Measurements from ENCODE around the gene KCNK1.
"Not testable (repeated sequence)": the region's sequence is repeated elsewhere in the genome, so short reads cannot be mapped to it uniquely, and the experiment has no call there.

Gene KCNK1

DNA sequence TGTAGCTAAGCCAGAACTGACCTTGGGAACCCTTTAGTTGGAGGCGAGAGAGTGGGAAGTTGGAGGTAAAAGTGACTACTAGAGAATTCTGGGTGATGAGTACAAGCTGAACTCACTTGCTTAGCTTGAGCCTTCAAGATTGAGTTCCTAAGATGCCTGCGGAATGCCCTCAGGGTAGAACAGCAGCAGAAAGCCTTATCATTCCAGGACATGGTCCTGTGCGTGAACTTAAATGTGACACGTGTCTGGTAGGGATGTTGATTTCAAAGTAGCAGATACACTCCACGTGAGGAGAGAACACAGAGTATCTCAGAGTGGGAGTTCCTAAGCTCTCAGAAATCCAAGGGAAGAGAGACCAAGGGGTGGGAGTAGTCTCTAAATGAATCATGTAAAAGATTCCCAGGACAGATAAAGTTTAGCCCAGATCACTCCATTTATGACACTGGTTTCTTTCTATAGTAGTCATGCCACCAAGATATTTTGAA lies 60.1 kb downstream of the KCNK1 start:
- DNase-seq (ENCODE audit: low read depth) = no peak

GRCh38 chr1:233675446-233675845 lies 61.5 kb downstream of the KCNK1 start:
- H3K4me3 ChIP-seq (ENCODE audit: low read length) = no peak overlapping the region
- TF ChIP-seq, protein P1, sequence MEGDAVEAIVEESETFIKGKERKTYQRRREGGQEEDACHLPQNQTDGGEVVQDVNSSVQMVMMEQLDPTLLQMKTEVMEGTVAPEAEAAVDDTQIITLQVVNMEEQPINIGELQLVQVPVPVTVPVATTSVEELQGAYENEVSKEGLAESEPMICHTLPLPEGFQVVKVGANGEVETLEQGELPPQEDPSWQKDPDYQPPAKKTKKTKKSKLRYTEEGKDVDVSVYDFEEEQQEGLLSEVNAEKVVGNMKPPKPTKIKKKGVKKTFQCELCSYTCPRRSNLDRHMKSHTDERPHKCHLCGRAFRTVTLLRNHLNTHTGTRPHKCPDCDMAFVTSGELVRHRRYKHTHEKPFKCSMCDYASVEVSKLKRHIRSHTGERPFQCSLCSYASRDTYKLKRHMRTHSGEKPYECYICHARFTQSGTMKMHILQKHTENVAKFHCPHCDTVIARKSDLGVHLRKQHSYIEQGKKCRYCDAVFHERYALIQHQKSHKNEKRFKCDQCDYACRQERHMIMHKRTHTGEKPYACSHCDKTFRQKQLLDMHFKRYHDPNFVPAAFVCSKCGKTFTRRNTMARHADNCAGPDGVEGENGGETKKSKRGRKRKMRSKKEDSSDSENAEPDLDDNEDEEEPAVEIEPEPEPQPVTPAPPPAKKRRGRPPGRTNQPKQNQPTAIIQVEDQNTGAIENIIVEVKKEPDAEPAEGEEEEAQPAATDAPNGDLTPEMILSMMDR (conservative IDR thresholded peaks at IDR 0.05; ENCODE audit: low read length) = no peak
- no peak for DNase-seq (ENCODE audit: low read depth)

More for the DNA sequence above, 60.1 kb downstream of the KCNK1 start:
- TF ChIP-seq, protein P1 (conservative IDR thresholded peaks at IDR 0.05; ENCODE audit: low read length) = no peak
- no peak overlapping the region for H3K4me3 ChIP-seq (ENCODE audit: low read length)

- TF ChIP-seq, protein P1 (conservative IDR thresholded peaks at IDR 0.05; ENCODE audit: low read length) = no peak
- no peak overlapping the region for H3K4me3 ChIP-seq (ENCODE audit: low read length)
- DNase-seq (ENCODE audit: low read depth) = no peak
Measured at GRCh38 chr1:233675893-233676292, 62.0 kb downstream of the KCNK1 start.

DNA sequence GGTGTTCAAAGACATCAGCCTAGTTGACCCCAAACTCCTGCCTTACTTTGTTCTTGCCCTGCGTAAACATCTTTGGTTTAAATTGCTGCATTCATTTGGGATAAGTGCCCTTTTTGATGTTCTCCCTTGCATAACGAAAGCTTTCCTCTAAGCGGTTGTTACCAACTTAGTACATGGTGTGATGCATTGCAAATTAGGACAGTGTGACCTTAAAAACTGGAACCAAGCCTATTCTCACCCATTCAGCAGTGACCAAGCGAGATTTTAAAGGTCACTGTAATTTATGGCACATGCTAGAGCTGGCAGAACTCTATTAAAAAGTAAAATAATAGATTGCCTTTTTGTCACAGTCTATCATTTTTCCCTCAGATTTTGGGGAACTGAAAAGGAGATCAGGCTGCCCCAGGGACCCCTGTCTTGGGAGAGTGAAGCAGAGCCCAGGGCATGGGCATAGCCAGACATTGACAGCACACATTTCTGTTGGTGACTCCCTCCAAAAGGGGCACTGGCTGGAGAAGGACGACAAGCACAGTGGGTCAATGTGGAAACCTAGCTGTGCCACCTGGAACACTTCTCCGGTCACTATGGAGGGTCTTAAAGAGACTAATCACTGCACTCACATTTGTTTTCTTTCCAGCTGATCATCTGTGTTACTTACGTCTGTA lies 63.9 kb downstream of the KCNK1 start:
- no peak overlapping the region for H3K4me3 ChIP-seq (ENCODE audit: low read length)
- TF ChIP-seq, protein P1 (conservative IDR thresholded peaks at IDR 0.05; ENCODE audit: low read length) = no peak
- no peak for DNase-seq (ENCODE audit: low read depth)

GRCh38 chr1:233679030-233679429 lies 65.1 kb downstream of the KCNK1 start:
- no peak for DNase-seq (ENCODE audit: low read depth)
- TF ChIP-seq, protein P1 (conservative IDR thresholded peaks at IDR 0.05; ENCODE audit: low read length) = no peak
- H3K4me3 ChIP-seq (ENCODE audit: low read length) = no peak overlapping the region

GRCh38 chr1:233679591-233680373 lies 65.9 kb downstream of the KCNK1 start:
- TF ChIP-seq, protein P1 (conservative IDR thresholded peaks at IDR 0.05; ENCODE audit: low read length) = no peak
- H3K4me3 ChIP-seq (ENCODE audit: low read length) = no peak overlapping the region
- no peak for DNase-seq (ENCODE audit: low read depth)

DNA sequence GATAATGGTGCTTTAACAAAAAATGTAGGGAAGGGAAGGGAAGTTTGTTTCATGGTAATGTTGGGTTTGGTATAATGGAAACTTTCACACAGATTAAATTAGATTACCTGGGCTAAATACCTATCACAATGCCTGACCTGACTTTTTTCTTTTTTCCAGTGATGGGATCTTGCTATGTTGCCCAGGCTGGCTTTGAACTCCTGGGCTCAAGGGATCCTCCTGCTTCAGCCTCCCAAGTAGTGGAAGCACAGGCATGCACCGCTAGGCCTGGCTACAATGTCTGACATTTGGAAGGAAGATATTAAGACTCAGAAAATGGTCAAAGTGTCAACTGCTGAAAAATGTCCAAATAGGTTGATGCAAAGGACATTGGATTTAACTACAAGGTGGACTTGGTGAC lies 67.4 kb downstream of the KCNK1 start:
- H3K4me3 ChIP-seq (ENCODE audit: low read length) = no peak overlapping the region
- DNase-seq (ENCODE audit: low read depth) = no peak
- TF ChIP-seq, protein P1 (conservative IDR thresholded peaks at IDR 0.05; ENCODE audit: low read length) = no peak

DNA sequence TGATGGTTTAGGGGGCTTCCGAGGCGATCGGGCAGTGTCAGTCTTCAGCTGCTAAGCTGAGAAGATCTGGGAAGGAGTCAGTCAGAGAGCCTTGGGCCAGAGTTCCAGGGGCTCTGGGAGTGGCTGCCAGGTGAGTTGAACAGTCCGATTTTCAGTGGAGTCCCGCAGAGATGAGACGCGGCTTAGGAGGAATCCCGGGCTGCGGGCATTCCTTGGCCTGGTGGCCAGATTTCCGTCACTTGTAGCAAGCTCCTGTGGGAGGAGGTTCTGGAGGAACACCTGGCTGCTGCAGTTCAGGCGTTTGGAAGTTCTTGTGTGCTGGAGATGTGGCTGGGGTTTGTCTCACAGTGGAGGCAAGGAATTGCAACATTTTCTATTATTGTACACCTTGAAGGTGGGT lies 72.7 kb downstream of the KCNK1 start:
- not testable (repeated sequence) for H3K4me3 ChIP-seq (ENCODE audit: low read length); DNase-seq (ENCODE audit: low read depth)
